Activated CD4-positive, alpha-beta T cell treated with anti-CD3 and anti-CD28 coated beads, Interleukin-2, amount 10 ng/mL, durations not matched to agents 24 days and 14 days (primary cell): Measurements from ENCODE around the gene PRKG2. TPM values are rescaled to one million over a fixed set of nuclear protein-coding genes. Genes with fewer than 3 reads are reported as not detected.

Source experiments
- DNase-seq: peaks from one replicate; pipeline ENCODE4 v3.0.0; 2022
- H3K27ac Mint-ChIP-seq: one replicate; pipeline ENCODE4 v1.8.0; 2022; ENCODE audit warnings: mild to moderate bottlenecking, mixed read lengths
- H3K27me3 Mint-ChIP-seq: one replicate; pipeline ENCODE4 v1.8.0; 2022; ENCODE audit warnings: mixed read lengths
- H3K36me3 Mint-ChIP-seq: one replicate; pipeline ENCODE4 v1.8.0; 2022; ENCODE audit warnings: low read depth, mild to moderate bottlenecking, mixed read lengths
- H3K4me1 Mint-ChIP-seq: one replicate; pipeline ENCODE4 v1.8.0; 2021; ENCODE audit warnings: mixed read lengths
- H3K4me3 Mint-ChIP-seq: one replicate; pipeline ENCODE4 v1.8.0; 2022; ENCODE audit warnings: mild to moderate bottlenecking, moderate library complexity, mixed read lengths
- H3K9me3 Mint-ChIP-seq: one replicate; pipeline ENCODE4 v1.8.0; 2021; ENCODE audit warnings: mixed read lengths
- intact Hi-C: fragments of 100-400 bp; cut with micrococcal nuclease; formaldehyde crosslinking; loops from one replicate; pipeline ENCODE4 v1.15.1; 2023
- total RNA-seq: library from RNA; stranded (reverse); gene quantifications from 2 replicates; pipeline ENCODE4 v1.2.3, GENCODE V29; 2022

Gene PRKG2
- total RNA-seq, 1 donor from 2014 or later: 0.07 TPM

DNA sequence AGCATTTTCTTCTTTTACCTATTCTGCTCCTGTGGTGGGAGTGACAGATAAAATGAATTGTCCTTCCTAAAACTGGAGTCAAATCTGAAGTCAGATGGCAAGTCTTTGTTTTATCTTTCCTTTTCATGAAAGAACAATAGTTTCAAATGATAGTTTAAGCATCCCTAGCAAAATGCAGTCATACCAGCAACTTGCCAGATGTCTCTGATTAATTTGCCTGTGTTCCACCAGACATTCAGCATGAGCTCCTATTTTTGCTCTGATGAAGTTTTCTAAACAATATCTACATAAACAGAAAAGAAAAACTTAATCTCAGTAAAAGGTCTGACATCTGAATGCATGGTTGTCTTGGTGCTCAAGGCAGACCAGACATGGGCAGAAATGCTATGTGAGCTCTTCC, 15.2 kb downstream of the PRKG2 start:
- Mint-ChIP-seq H3K27ac (no peak overlapping the region), H3K4me1 (no peaks in the 10 kb centered on the region), H3K36me3 (no peaks in the 10 kb centered on the region), H3K4me3 (no peak overlapping the region), H3K9me3 (no peaks in the 10 kb centered on the region), H3K27me3 (no peaks in the 10 kb centered on the region)
- intact Hi-C loops: no loop called here
- no peak for DNase-seq

DNA sequence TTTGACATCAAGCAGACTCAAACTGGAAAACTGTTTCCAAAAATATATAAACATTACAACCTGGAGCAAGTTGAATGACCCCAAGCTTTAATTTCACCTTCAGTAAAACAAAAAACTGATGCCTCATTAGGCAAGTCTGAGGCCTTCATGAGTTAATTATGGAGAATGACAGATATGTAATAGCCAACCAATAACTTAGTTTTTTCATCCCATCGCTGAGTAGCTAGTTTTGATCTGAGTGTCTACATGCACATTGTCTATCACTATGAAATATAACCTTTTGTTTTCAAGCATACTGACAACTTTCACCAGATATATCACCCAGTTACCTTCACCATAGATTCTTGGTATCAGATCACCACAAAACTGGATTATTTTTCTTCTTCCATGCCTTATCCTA, 16.4 kb downstream of the PRKG2 start:
- no peak overlapping the region for H3K27ac Mint-ChIP-seq
- H3K9me3 Mint-ChIP-seq: no peaks in the 10 kb centered on the region
- H3K4me3 Mint-ChIP-seq: no peak overlapping the region
- H3K27me3 Mint-ChIP-seq: no peaks in the 10 kb centered on the region
- no peak for DNase-seq
- no peaks in the 10 kb centered on the region for H3K36me3 Mint-ChIP-seq
- intact Hi-C loops: no loop called here
- H3K4me1 Mint-ChIP-seq: no peaks in the 10 kb centered on the region

DNA sequence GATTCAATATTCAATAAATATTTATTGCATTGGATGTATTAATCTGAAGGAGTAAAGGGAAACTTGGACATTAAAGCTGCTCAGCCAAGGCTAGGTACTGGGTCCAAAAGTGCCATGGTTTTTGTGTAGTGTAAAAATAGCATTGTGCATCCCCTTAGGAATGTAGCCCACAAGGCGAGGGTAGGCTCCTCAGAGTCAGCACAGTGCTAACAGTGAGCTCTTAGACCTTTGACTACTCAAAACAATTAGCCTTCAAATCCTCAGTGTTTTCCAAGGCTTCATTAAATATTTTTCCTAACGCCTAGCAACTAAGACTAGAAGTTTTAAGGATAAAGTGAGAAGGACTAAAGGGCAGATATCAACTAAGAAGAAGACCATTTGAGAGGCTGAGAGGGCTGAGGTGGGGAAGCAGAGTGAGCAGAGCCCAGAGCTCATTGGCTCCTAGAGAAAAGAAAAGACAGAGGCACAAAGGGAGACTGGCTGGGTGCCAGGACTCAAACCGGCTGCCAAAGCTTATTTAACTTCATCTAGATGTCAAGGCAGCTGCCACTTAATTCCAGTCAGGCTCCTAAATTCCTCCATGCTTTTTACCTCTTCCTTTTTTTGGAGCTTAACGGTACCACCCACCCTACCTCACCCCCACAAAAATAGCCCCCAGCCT, 17.0 kb downstream of the PRKG2 start:
- H3K4me3 Mint-ChIP-seq: no peak overlapping the region
- no peak for DNase-seq
- no peaks in the 10 kb centered on the region for H3K27me3 Mint-ChIP-seq
- no peaks in the 10 kb centered on the region for H3K4me1 Mint-ChIP-seq
- no peaks in the 10 kb centered on the region for H3K9me3 Mint-ChIP-seq
- no peak overlapping the region for H3K27ac Mint-ChIP-seq
- no peaks in the 10 kb centered on the region for H3K36me3 Mint-ChIP-seq
- intact Hi-C loops: no loop called here

DNA sequence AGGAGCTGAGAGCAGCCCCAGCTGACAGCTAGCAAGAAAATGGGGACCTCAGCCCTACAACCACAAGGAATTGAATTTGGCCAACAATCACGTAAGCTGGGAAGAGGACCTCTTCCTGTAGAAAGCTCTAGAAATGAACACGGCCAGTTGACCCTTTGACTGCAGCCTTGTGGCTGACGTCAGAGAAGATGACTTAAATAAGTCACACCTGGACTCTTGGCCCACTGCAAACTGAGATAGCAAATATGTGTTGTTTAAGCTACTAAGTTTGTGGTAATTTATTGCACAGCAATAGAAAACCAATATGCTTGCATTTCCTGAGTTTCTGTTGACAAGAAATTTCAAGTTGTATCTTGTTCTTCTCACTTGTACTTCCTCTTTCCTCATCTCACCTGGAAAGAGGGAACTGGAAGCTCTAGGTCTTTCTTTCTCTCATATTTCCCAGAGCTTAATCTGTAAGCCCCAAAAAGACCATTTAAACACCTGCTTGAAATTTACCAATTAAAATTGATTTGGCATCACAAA, 18.8 kb downstream of the PRKG2 start:
- Mint-ChIP-seq H3K4me1 (no peaks in the 10 kb centered on the region), H3K4me3 (no peak overlapping the region), H3K9me3 (no peaks in the 10 kb centered on the region), H3K36me3 (no peaks in the 10 kb centered on the region), H3K27me3 (no peaks in the 10 kb centered on the region), H3K27ac (no peak overlapping the region)
- intact Hi-C loops: no loop called here
- DNase-seq: no peak

DNA sequence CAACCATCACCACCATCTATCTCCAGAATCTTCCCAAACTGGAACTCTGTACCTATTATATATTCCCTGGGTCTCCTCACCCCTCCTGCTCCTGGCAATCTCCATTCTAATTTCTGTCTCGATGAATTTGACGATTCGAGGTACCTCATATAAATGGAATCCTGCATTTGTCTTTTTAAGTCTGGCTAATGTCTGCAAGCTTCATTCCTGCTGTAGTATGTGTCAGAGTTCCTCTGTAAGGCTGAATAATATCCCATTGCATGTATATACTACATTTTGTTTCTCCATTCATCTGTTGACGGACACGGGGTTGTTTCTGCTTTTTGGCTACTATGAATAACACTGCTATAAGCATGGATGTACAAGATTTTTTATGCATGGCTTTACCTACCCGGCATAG, 19.5 kb downstream of the PRKG2 start:
- Mint-ChIP-seq H3K4me1 (no peaks in the 10 kb centered on the region), H3K9me3 (no peaks in the 10 kb centered on the region), H3K4me3 (no peak overlapping the region), H3K27ac (no peak overlapping the region), H3K36me3 (no peaks in the 10 kb centered on the region), H3K27me3 (no peaks in the 10 kb centered on the region)
- DNase-seq: no peak
- intact Hi-C loops: no loop called here

DNA sequence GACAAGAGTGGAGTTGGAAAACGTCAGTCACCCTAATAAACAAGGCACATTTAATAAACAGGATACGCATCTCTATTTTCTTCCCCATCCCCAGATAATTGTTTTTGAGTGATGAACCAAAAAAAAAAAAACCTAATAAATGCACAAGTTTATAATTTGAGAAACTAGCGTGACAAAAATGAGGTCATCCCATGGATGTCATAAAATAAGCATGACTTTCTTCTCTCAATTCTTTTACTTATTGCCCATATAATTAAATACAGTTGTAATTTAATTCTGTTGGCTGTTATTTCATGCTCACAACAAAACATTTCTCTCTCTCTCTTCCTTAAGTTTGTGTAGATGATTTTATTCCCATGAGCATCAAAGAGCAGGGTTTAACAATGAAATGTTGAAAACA, 20.7 kb downstream of the PRKG2 start:
- no peaks in the 10 kb centered on the region for H3K36me3 Mint-ChIP-seq
- no peak overlapping the region for H3K4me3 Mint-ChIP-seq

DNA sequence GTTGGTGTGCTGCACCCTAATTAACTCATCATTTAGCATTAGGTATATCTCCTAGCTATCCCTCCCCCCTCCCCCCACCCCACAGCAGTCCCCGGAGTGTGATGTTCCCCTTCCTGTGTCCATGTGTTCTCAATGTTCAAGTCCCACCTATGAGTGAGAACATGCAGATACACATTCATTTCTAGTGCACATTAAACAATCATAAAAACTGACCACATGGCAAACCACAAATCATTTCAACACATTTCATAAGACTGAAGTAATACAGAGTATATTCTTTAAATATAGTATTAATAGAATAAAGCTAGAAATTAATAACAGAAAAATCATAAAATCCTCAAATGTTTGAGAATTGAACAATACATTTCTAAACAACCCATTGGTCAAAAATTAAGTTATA, 34.1 kb downstream of the PRKG2 start:
- Mint-ChIP-seq H3K4me3 (no peak overlapping the region), H3K36me3 (no peaks in the 10 kb centered on the region), H3K9me3 (no peaks in the 10 kb centered on the region), H3K4me1 (no peaks in the 10 kb centered on the region), H3K27me3 (no peaks in the 10 kb centered on the region), H3K27ac (no peak overlapping the region)
- DNase-seq: no peak
- intact Hi-C loops: no loop called here

More for the DNA sequence above, 20.7 kb downstream of the PRKG2 start:
- intact Hi-C loops: no loop called here
- no peaks in the 10 kb centered on the region for H3K4me1 Mint-ChIP-seq
- no peaks in the 10 kb centered on the region for H3K27me3 Mint-ChIP-seq
- no peak for DNase-seq
- H3K27ac Mint-ChIP-seq: no peak overlapping the region
- H3K9me3 Mint-ChIP-seq: no peaks in the 10 kb centered on the region

DNA sequence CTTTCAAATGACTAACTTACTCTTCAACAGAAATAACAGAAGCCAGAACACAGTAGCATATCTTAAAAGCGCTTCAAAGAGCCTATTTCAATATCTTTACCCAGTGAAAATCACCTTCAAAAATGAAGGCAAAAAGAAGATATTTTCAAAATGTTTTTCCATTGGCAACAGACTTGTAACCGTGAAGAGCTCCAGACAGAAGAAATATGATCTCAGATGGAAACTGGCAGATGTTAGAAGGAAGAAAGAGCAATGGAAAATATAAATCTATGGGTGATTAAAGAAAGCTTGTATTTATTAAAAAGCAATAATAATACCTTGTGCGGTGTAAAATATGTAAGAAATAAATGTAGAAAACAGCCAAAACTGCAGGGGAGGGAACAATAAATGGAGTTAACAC, 35.7 kb downstream of the PRKG2 start:
- Mint-ChIP-seq H3K9me3 (no peaks in the 10 kb centered on the region), H3K4me3 (no peak overlapping the region), H3K4me1 (no peaks in the 10 kb centered on the region), H3K36me3 (no peaks in the 10 kb centered on the region), H3K27ac (no peak overlapping the region), H3K27me3 (no peaks in the 10 kb centered on the region)
- intact Hi-C loops: no loop called here
- DNase-seq: no peak

DNA sequence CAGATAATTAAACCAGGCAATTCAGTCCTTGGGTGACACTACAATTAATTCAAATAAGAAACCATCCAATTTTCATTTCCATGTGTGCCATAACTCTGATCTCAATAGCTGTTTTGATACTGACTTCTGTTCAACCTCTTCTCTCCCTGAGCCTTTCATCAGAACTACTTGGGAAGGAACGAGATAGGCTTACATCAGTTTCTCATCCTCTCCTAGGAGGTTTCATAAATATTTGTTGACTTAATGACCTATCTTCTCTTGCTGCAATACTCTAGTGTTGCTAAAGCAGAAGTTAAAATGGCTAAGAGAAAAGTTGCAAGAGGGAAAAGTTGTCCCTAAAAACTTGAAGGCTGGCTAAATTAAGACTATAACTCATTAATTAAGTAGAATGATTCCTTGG, 41.8 kb downstream of the PRKG2 start:
- H3K36me3 Mint-ChIP-seq: no peaks in the 10 kb centered on the region
- H3K4me3 Mint-ChIP-seq: no peak overlapping the region
- no peaks in the 10 kb centered on the region for H3K27me3 Mint-ChIP-seq
- intact Hi-C loops: no loop called here
- no peak for DNase-seq
- no peaks in the 10 kb centered on the region for H3K4me1 Mint-ChIP-seq
- H3K27ac Mint-ChIP-seq: no peak overlapping the region
- H3K9me3 Mint-ChIP-seq: no peaks in the 10 kb centered on the region

DNA sequence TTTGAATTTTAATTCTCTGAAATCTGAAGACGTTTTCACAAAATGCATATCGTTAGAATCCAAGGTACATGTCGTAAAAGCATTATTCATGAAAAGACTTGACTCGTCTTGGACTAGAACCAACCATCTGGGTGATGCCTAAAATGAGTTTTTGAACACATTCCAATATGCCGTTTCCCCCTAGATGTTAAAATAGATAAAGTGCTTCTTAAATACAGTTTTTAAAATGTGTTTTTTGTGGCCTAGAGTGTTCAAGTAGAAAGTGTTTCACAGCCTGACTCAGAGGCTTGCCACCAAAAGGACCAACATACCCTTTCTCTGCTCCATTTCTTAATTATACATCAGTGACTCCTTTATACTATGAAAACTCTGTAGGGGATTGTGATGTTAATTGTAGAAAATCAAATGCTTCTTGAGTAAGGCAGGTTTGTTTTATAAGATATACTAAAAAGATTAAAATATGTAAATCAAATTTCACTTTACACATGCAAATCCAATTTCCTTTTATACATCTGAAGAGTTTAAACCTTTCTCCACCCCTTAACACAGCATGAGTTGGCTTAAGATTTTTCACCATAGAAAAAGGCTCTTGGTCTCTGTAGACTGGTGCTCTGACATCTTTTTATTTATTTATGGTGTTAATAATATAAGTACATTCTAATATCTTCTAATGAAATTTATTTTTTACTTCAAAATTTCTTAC, 48.4 kb downstream of the PRKG2 start:
- intact Hi-C loops: no loop called here
- Mint-ChIP-seq H3K4me1 (no peaks in the 10 kb centered on the region), H3K4me3 (no peak overlapping the region), H3K9me3 (no peaks in the 10 kb centered on the region), H3K36me3 (no peaks in the 10 kb centered on the region), H3K27me3 (no peaks in the 10 kb centered on the region), H3K27ac (no peak overlapping the region)
- no peak for DNase-seq

DNA sequence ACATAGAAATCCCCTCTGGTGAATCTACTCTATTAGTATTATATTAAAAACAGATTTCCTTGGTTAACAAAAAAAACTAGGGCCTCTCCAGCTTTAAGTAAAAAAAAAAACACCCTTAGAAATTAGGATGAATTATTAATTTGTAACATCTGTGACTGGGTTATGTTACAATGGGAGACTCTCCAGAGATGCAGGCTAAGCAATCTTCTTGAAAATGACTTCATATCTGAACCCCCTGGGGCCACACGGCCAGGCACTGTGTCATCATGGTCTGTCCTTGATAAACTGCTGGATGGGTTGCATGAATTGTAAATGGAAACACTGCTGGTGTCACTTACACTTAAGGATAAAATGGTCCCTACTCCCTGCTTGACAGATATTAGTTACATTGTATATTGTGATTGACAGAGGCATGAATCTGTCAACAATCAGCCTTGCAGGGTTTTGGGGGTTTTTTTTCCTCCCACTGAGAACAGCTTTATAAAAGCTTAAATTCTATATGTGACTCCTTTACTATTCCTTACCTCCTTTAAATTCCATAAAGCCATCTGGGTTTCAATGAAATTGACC, 49.1 kb downstream of the PRKG2 start:
- Mint-ChIP-seq H3K4me1 (no peaks in the 10 kb centered on the region), H3K27ac (no peak overlapping the region)
- intact Hi-C loops: no loop called here

DNA sequence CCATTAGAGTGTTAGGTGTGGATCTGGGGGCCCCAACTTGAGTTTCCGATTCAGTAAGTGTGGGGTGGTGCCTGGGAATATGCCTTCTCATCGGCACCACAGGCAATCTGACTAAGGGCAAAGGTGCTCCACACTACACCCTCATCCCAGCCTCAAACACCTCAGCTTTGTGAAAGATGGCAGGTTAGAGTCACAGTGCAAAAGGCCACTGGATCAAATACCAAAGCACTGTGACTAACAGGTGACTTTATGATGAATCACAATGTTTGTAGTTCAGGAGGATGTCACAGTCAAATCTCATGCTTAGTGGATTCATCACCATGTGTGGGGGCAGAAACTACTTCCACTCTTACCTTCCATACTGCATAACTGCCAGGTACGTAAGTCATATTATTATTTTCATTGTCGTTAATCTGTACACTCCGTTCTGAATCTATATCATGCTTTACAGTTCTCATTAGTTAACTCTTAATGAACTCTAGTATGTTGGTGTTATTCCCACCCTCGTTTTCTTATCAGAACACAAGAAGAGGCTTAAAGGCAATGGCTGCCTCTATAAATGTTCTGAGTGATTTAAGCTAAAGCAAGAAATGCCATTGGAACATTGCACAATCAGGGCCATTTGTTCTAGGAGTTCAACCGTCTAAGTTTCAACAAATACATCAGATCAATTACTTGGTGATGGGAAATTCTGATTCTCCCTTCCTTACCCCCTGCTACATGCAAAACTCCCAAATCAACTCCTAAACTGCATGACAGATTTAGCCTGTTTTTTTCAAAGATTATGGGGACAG, 50.2 kb downstream of the PRKG2 start:
- DNase-seq: no peak
- no peak overlapping the region for H3K27ac Mint-ChIP-seq
- H3K27me3 Mint-ChIP-seq: no peaks in the 10 kb centered on the region
- no peaks in the 10 kb centered on the region for H3K4me1 Mint-ChIP-seq
- H3K36me3 Mint-ChIP-seq: no peaks in the 10 kb centered on the region
- H3K9me3 Mint-ChIP-seq: no peaks in the 10 kb centered on the region
- no peak overlapping the region for H3K4me3 Mint-ChIP-seq
- intact Hi-C loops: no loop called here

More for the DNA sequence above, 49.1 kb downstream of the PRKG2 start:
- Mint-ChIP-seq H3K36me3 (no peaks in the 10 kb centered on the region), H3K9me3 (no peaks in the 10 kb centered on the region), H3K27me3 (no peaks in the 10 kb centered on the region), H3K4me3 (no peak overlapping the region)
- no peak for DNase-seq

DNA sequence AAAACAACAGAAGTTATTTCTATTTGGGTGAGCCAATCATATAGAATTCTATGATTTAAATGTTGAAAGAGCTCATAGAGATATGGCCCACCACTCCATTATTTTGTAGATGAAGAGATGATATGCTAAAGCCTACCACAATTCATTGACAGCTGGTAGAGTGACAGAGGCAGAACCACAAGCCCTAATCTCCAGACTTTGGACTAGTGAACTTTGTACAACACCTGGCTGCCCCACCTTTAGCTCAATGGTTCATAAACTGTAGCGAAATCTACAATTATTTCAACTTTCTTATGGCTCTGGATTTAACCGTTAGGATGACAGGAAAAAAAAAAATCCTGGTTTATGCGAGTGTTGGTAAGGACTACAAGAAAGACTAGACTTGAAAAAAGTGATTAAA, 50.9 kb downstream of the PRKG2 start:
- Mint-ChIP-seq H3K4me3 (no peak overlapping the region), H3K9me3 (no peaks in the 10 kb centered on the region), H3K36me3 (no peaks in the 10 kb centered on the region), H3K27ac (no peak overlapping the region), H3K4me1 (no peaks in the 10 kb centered on the region), H3K27me3 (no peaks in the 10 kb centered on the region)
- intact Hi-C loops: no loop called here
- DNase-seq: no peak
